Prostate gland (tissue), 2 donors: ENCODE measurements around the gene DEFB132. TPM values are rescaled to one million over a fixed set of nuclear protein-coding genes. Genes with fewer than 3 reads are reported as not detected.

Experiments used
- DNase-seq: peaks from one replicate; pipeline ENCODE4 v3.0.0-alpha.2; 2019; ENCODE audit warnings: low spot score
- H3K27ac ChIP-seq, 2 donors: fragments of 200-600 bp; sonication (generic); 2 replicates each; pipeline ENCODE4 v1.5.1; 2017 to 2019
- H3K27me3 ChIP-seq: fragments of 200-600 bp; sonication (generic); replicated peaks from 2 replicates; pipeline ENCODE4 v1.5.1; 2019; ENCODE audit not compliant: insufficient read depth
- H3K36me3 ChIP-seq, 2 donors: fragments of 200-600 bp; sonication (generic); 1 replicate in 1 of 2; 2 replicates in 1 of 2; pipeline versions ENCODE4 v1.5.1 to v1.8.1; 2017 to 2019
- H3K4me1 ChIP-seq: fragments of 200-600 bp; sonication (generic); replicated peaks from 2 replicates; pipeline ENCODE4 v1.5.1; 2019
- H3K4me3 ChIP-seq, 2 donors: fragments of 200-600 bp; sonication (generic); 2 replicates each; pipeline ENCODE4 v1.5.1; 2017 to 2019
- H3K9me3 ChIP-seq: fragments of 200-600 bp; sonication (generic); 2 replicates; pipeline ENCODE4 v1.5.1; 2017
- POLR2A ChIP-seq: fragments of 450-650 bp; IDR thresholded peaks from one replicate; pipeline ENCODE4 v1.6.1; 2016; ENCODE audit warnings: antibody characterized with exemption, mild to moderate bottlenecking
- POLR2AphosphoS5 ChIP-seq: sonication (generic); formaldehyde crosslinking; IDR thresholded peaks from one replicate; pipeline ENCODE4 v1.6.1; 2017; ENCODE audit warnings: antibody characterized with exemption
- WGBS: methylation state at CpG from one replicate; pipeline ENCODE4 v1.1.5; 2018; 5-methylcytosine and 5-hydroxymethylcytosine counted together
- intact Hi-C: fragments of 100-400 bp; cut with DNase I; formaldehyde crosslinking; loops from one replicate; pipeline ENCODE4 v1.14.2; 2022
- total RNA-seq, 2 donors: library from RNA; depleted of rRNA; stranded (reverse); fragments of >200 nt; gene quantifications; one replicate each; pipeline ENCODE4 v1.1.0, GENCODE V29; 2016
- TF ChIP-seq, protein P1 (sequence below), 4 experiments: fragments of 200-600 bp in 2 of 4; fragments of 450-650 bp in 2 of 4; sonication (generic) in 2 of 4; IDR thresholded peaks; 1 replicate in 3 of 4; 2 replicates in 1 of 4; pipeline ENCODE4 v1.5.1; 2016 to 2019; ENCODE audit warnings: antibody characterized with exemption in 4 of 4, mild to moderate bottlenecking in 2 of 4, moderate library complexity in 2 of 4

The DEFB132 gene
- total RNA-seq, 2 donors from 2014 or later, result 2.2 to 3.3 TPM

DNA sequence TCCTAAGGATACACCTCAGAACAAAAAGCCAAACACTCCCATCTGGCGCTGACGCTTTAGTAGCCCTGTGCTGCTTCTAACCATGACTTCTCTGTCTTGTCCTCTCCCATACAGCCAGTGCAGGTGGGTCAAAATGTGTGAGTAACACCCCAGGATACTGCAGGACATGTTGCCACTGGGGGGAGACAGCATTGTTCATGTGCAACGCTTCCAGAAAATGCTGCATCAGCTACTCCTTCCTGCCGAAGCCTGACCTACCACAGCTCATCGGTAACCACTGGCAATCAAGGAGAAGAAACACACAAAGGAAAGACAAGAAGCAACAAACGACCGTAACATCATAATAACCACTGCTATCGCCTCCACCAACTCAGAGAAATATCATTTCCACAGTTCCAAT lies 1.4 kb downstream of the DEFB132 start:
- intact Hi-C loops, result no loop called here
- Histone ChIP-seq H3K27me3 (no peaks in the 10 kb centered on the region), H3K9me3 (no peaks in the 10 kb centered on the region), H3K27ac (no peak overlapping the region), H3K4me1 (no peaks in the 10 kb centered on the region), H3K4me3 (no peak overlapping the region), H3K36me3 (no peaks in the 10 kb centered on the region)
- TF ChIP-seq POLR2A, result no peak
- TF ChIP-seq, protein P1, sequence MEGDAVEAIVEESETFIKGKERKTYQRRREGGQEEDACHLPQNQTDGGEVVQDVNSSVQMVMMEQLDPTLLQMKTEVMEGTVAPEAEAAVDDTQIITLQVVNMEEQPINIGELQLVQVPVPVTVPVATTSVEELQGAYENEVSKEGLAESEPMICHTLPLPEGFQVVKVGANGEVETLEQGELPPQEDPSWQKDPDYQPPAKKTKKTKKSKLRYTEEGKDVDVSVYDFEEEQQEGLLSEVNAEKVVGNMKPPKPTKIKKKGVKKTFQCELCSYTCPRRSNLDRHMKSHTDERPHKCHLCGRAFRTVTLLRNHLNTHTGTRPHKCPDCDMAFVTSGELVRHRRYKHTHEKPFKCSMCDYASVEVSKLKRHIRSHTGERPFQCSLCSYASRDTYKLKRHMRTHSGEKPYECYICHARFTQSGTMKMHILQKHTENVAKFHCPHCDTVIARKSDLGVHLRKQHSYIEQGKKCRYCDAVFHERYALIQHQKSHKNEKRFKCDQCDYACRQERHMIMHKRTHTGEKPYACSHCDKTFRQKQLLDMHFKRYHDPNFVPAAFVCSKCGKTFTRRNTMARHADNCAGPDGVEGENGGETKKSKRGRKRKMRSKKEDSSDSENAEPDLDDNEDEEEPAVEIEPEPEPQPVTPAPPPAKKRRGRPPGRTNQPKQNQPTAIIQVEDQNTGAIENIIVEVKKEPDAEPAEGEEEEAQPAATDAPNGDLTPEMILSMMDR (IDR thresholded peaks at IDR 0.05), result no peak
- TF ChIP-seq POLR2AphosphoS5, result no peak
- DNase-seq, result no peak
- 72% methylated on average over 8 of the region's 8 CpGs for WGBS

DNA sequence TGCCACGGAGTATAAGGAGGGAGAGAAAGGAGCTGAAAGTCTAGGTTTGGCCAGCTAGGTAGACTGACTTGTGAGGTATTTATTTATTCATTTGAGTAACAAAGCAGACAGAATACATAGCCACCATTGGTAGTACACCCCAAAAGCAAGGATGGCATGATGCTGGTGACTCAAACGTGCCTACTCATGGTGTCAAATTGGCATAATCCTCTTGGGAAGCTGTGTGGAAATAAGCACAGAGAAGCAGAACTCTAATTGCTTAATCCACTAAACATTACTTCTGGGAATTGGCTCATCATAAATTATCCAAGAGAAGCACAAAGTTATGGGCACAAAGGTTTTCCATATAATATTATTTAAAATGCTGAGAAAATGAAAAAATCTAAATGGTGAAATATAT lies 2.5 kb downstream of the DEFB132 start:
- WGBS, result 77% methylated on average over 2 of the region's 2 CpGs
- no peak overlapping the region for H3K27ac ChIP-seq
- H3K27me3 ChIP-seq, result no peaks in the 10 kb centered on the region
- H3K9me3 ChIP-seq, result no peaks in the 10 kb centered on the region
- no peak overlapping the region for H3K4me3 ChIP-seq
- H3K36me3 ChIP-seq, result no peaks in the 10 kb centered on the region
- no peaks in the 10 kb centered on the region for H3K4me1 ChIP-seq
- intact Hi-C loops, result no loop called here
- TF ChIP-seq POLR2A (no peak), POLR2AphosphoS5 (no peak)
- TF ChIP-seq, protein P1 (IDR thresholded peaks at IDR 0.05), result no peak
- no peak for DNase-seq

DNA sequence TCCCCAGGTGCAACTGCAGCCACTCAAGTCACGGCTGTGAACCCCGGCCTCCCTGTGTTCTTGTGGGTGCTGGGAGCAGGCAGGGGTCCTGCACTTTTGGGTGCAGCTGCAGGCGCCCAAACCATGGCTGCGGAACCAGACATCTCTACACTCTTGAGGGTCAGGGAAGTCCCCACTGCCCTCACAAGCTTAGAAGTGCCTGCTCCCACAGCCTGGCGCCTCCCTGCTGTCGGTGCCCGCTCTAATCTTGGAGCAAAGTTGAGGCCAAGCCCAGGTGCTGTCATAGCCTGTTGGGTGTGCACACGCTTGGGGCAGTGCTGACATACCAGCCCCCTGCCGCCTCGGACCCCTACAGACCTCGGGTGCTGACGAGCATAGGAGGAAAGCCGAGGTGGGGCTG lies 6.2 kb downstream of the DEFB132 start:
- TF ChIP-seq, protein P1 (IDR thresholded peaks at IDR 0.05), result no peak
- TF ChIP-seq POLR2AphosphoS5, result no peak
- no peak for TF ChIP-seq POLR2A
- Histone ChIP-seq H3K36me3 (no peaks in the 10 kb centered on the region), H3K4me3 (no peak overlapping the region), H3K9me3 (no peaks in the 10 kb centered on the region), H3K4me1 (no peaks in the 10 kb centered on the region), H3K27me3 (no peaks in the 10 kb centered on the region), H3K27ac (no peak overlapping the region)
- intact Hi-C loops, result no loop called here
- DNase-seq, result no peak
- WGBS, result 94% methylated on average over 13 of the region's 13 CpGs

DNA sequence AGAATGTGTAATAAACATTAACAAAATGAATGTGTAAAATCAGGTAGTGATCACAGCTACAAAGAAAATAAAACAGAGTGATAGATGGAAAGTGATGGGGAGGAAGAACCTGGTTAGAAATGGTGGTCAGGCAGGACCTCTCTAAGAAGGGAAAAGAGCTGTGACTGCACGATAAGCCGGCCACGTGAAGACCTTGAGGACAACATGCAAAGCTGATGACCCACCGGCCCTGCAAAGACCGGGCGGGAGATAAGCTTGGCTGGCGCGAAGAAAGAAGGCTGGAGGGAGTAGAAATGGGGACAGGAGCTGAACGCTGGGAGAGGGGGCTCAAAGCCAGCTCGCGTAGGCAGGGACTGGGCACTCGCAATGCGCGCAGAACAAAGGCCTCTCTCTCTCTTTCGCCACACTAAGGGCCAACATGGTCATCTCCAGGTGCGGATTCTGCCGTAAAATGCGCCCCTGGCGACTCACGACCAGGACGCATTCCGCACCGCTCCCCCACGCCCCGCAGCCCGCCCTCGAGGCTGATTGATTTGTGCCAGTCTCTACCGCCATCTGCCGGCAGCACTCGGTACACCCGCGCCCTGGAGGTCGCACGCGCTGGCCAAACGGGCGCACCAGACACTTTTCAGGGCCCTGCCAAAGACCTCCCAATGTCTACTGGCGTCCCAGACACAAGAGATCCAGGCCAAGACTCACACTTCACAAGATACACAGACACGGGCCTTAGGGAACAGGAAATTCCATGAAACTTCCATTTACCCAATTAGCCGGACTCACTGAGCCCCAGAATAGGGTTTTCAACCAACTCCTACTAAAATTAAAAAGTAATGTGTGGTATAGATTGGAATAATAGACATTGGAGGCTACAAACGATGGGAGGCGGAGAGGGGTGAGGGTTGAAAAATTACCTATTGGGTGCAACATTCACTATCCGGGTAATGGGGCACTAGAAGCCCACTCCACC lies 9.4 kb downstream of the DEFB132 start:
- H3K4me3 ChIP-seq, result peak overlapping the region; percentile 22 to 31
- no peaks in the 10 kb centered on the region for H3K4me1 ChIP-seq
- H3K36me3 ChIP-seq, result no peaks in the 10 kb centered on the region
- intact Hi-C loops, result loop anchor here (2.0 kb wide), 1 partner anchor 64 kb away; no protein-coding TSS in a partner anchor
- no peaks in the 10 kb centered on the region for H3K9me3 ChIP-seq
- peak overlapping the region in 1 of 2 donors; percentile 2 for H3K27ac ChIP-seq
- WGBS, result 9% methylated on average over 43 of the region's 43 CpGs
- peak; percentile 75 for DNase-seq
- no peaks in the 10 kb centered on the region for H3K27me3 ChIP-seq
- TF ChIP-seq POLR2A (no peak), POLR2AphosphoS5 (peak; percentile 26)
- TF ChIP-seq, protein P1 (IDR thresholded peaks at IDR 0.05), result peak; percentile 89 to 97 (median 94)
